NCI-H82 treated with DMSO at 0.1 percent for 48 hours (cell line): ENCODE data around the gene HAPLN3.

ENCODE experiments used
- DNase-seq: peaks from one replicate; lab custom pipeline; 2025; ENCODE audit not compliant: unreplicated experiment; lab: John Stamatoyannopoulos, UW

HAPLN3 gene

GRCh38 chr15:88897142-88897455 is 1.8 kb upstream of the HAPLN3 start:
- DNase-seq: no peak

- no peak for DNase-seq
These were observed 1.1 kb upstream of the HAPLN3 start for GRCh38 chr15:88896333-88897033.

GRCh38 chr15:88894348-88894818 is 961 bp downstream of the HAPLN3 start:
- DNase-seq: peak; percentile 34

- DNase-seq: no peak
These were observed 3.6 kb downstream of the HAPLN3 start for GRCh38 chr15:88891540-88892254.

GRCh38 chr15:88890495-88890894 is 4.8 kb downstream of the HAPLN3 start:
- no peak for DNase-seq

GRCh38 chr15:88888719-88889118 is 6.6 kb downstream of the HAPLN3 start:
- DNase-seq: no peak

GRCh38 chr15:88887068-88887580 is 8.2 kb downstream of the HAPLN3 start:
- DNase-seq: no peak

- no peak for DNase-seq
These were observed 12.6 kb downstream of the HAPLN3 start for GRCh38 chr15:88882785-88883184.

- DNase-seq: no peak
These were observed 13.6 kb downstream of the HAPLN3 start for GRCh38 chr15:88881775-88882174.

- DNase-seq: no peak
These were observed 14.2 kb downstream of the HAPLN3 start for GRCh38 chr15:88880944-88881740.

GRCh38 chr15:88878720-88879184 is 16.6 kb downstream of the HAPLN3 start:
- peak; percentile 4 for DNase-seq

- DNase-seq: no peak
These were observed 17.4 kb downstream of the HAPLN3 start for GRCh38 chr15:88877906-88878305.

GRCh38 chr15:88877415-88877814 is 17.9 kb downstream of the HAPLN3 start:
- DNase-seq: no peak

GRCh38 chr15:88876573-88876972 is 18.8 kb downstream of the HAPLN3 start:
- no peak for DNase-seq

- no peak for DNase-seq
These were observed 20.7 kb downstream of the HAPLN3 start for GRCh38 chr15:88874684-88875083.

GRCh38 chr15:88874275-88874674 is 21.1 kb downstream of the HAPLN3 start:
- DNase-seq: no peak

GRCh38 chr15:88873786-88874185 is 21.6 kb downstream of the HAPLN3 start:
- no peak for DNase-seq

- no peak for DNase-seq
These were observed 22.6 kb downstream of the HAPLN3 start for GRCh38 chr15:88872706-88873105.

- DNase-seq: no peak
These were observed 23.2 kb downstream of the HAPLN3 start for GRCh38 chr15:88872106-88872505.

GRCh38 chr15:88871313-88871712 is 24.0 kb downstream of the HAPLN3 start:
- no peak for DNase-seq

- no peak for DNase-seq
These were observed 29.0 kb downstream of the HAPLN3 start for GRCh38 chr15:88866295-88866881.
